ENCODE data around the gene UBR1.
"Not testable (repeated sequence)": the region's sequence is repeated elsewhere in the genome, so short reads cannot be mapped to it uniquely, and the experiment has no call there.

The UBR1 gene

GRCh38 chr15:42971830-42972229 is 134.0 kb downstream of the UBR1 start:
- no peak for DNase-seq (ENCODE audit: low spot score)

- DNase-seq (ENCODE audit: low spot score), result no peak
Observed at GRCh38 chr15:42964476-42964875, 141.4 kb downstream of the UBR1 start.

GRCh38 chr15:42955518-42955917 is 150.3 kb downstream of the UBR1 start:
- no peak for DNase-seq (ENCODE audit: low spot score)

- DNase-seq (ENCODE audit: low spot score), result no peak
Observed at GRCh38 chr15:42954291-42954690, 151.5 kb downstream of the UBR1 start.

GRCh38 chr15:42948898-42949297 is 156.9 kb downstream of the UBR1 start:
- DNase-seq (ENCODE audit: low spot score), result not testable (repeated sequence)

- no peak for DNase-seq (ENCODE audit: low spot score)
Observed at GRCh38 chr15:42940527-42940926, 165.3 kb downstream of the UBR1 start.

- no peak for DNase-seq (ENCODE audit: low spot score)
Observed at GRCh38 chr15:42939841-42940240, 166.0 kb downstream of the UBR1 start.

- DNase-seq (ENCODE audit: low spot score), result no peak
Observed at GRCh38 chr15:42937143-42937542, 168.7 kb downstream of the UBR1 start.

- DNase-seq (ENCODE audit: low spot score), result no peak
Observed at GRCh38 chr15:42933886-42934667, 171.8 kb downstream of the UBR1 start.

GRCh38 chr15:42932833-42933515 is 172.9 kb downstream of the UBR1 start:
- DNase-seq (ENCODE audit: low spot score), result no peak

- no peak for DNase-seq (ENCODE audit: low spot score)
Observed at GRCh38 chr15:42931702-42932486, 173.9 kb downstream of the UBR1 start.

- DNase-seq (ENCODE audit: low spot score), result no peak
Observed at GRCh38 chr15:42929306-42929848, 176.5 kb downstream of the UBR1 start.

GRCh38 chr15:42921342-42921731 is 184.5 kb downstream of the UBR1 start:
- DNase-seq (ENCODE audit: low spot score), result no peak

GRCh38 chr15:42920519-42921341 is 185.1 kb downstream of the UBR1 start, which contains the start of gene TTBK2:
Gene TTBK2, minus strand, starts transcription at chr15:42920778. Its CDS starts 42,161 bp downstream, at chr15:42878617.
- DNase-seq (ENCODE audit: low spot score), result peak; percentile 87

GRCh38 chr15:42919799-42920518 is 185.9 kb downstream of the UBR1 start:
- DNase-seq (ENCODE audit: low spot score), result peak; percentile 24

- no peak for DNase-seq (ENCODE audit: low spot score)
Observed at GRCh38 chr15:42919308-42919707, 186.5 kb downstream of the UBR1 start.

- no peak for DNase-seq (ENCODE audit: low spot score)
Observed at GRCh38 chr15:42918047-42918446, 187.8 kb downstream of the UBR1 start.

GRCh38 chr15:42915654-42916315 is 190.1 kb downstream of the UBR1 start:
- DNase-seq (ENCODE audit: low spot score), result no peak

- no peak for DNase-seq (ENCODE audit: low spot score)
Observed at GRCh38 chr15:42914728-42915497, 190.9 kb downstream of the UBR1 start.

Data from HuH-7 (cell line).